ENCODE results near the gene SIN3B. TPM values are rescaled to one million over a fixed set of nuclear protein-coding genes. Genes with fewer than 3 reads are reported as not detected.

The SIN3B gene
- 28.0 and 37.7 TPM in 2 replicates for total RNA-seq

GRCh38 chr19:16829010-16829821 lies at the start of gene SIN3B:
Gene SIN3B, plus strand, starts transcription at chr19:16829398. Its CDS starts 23 bp downstream, at chr19:16829421.

GRCh38 chr19:16888629-16889365 lies 59.6 kb downstream of the SIN3B start, which contains the start of gene F2RL3:
Gene F2RL3, plus strand, starts transcription at chr19:16888999. Its CDS starts 191 bp downstream, at chr19:16889190.

Small RNA genes within 50 kb of the gene (small RNA-seq; reads per million reads assigned to genes)
- gene AC008737.3 (ENCODE audit: low replicate concordance), result not detected
- gene RN7SL823P (ENCODE audit: low replicate concordance), result not detected
- not detected for gene RN7SL835P (ENCODE audit: low replicate concordance)

Other genes with a start within 250 kb of the SIN3B start
- gene MED26, start 201.2 kb upstream of the SIN3B start, total RNA-seq, result 5.0 and 11.0 TPM in 2 replicates
- 63.4 and 68.9 TPM in 2 replicates for gene SMIM7, start 169.3 kb upstream of the SIN3B start, total RNA-seq
- 0.57 and 2.2 TPM in 2 replicates for gene TMEM38A, start 168.3 kb upstream of the SIN3B start, total RNA-seq
- gene NWD1, start 109.6 kb upstream of the SIN3B start, total RNA-seq, result not detected in 2 replicates
- 1.3 and 10.9 TPM in 2 replicates for gene F2RL3, start 59.6 kb downstream of the SIN3B start, total RNA-seq
- 0.57 and 2.4 TPM in 2 replicates for gene CPAMD8, start 197.4 kb downstream of the SIN3B start, total RNA-seq
- 1.3 and 8.6 TPM in 2 replicates for gene HAUS8, start 246.1 kb downstream of the SIN3B start, total RNA-seq
- 137 and 192 TPM in 2 replicates for gene MYO9B, start 246.4 kb downstream of the SIN3B start, total RNA-seq